Prostate gland (tissue), 2 donors: ENCODE data around the gene CCDC91. TPM values are rescaled to one million over a fixed set of nuclear protein-coding genes. Genes with fewer than 3 reads are reported as not detected.

Source experiments
- DNase-seq: peaks from one replicate; pipeline ENCODE4 v3.0.0-alpha.2; 2019; ENCODE audit warnings: low spot score
- H3K27ac ChIP-seq, 2 donors: fragments of 200-600 bp; sonication (generic); 2 replicates each; pipeline ENCODE4 v1.5.1; 2017 to 2019
- H3K27me3 ChIP-seq: fragments of 200-600 bp; sonication (generic); replicated peaks from 2 replicates; pipeline ENCODE4 v1.5.1; 2019; ENCODE audit not compliant: insufficient read depth
- H3K36me3 ChIP-seq, 2 donors: fragments of 200-600 bp; sonication (generic); 1 replicate in 1 of 2; 2 replicates in 1 of 2; pipeline versions ENCODE4 v1.5.1 to v1.8.1; 2017 to 2019
- H3K4me1 ChIP-seq: fragments of 200-600 bp; sonication (generic); replicated peaks from 2 replicates; pipeline ENCODE4 v1.5.1; 2019
- H3K4me3 ChIP-seq, 2 donors: fragments of 200-600 bp; sonication (generic); 2 replicates each; pipeline ENCODE4 v1.5.1; 2017 to 2019
- H3K9me3 ChIP-seq: fragments of 200-600 bp; sonication (generic); 2 replicates; pipeline ENCODE4 v1.5.1; 2017
- CTCF ChIP-seq, 4 experiments: fragments of 200-600 bp in 2 of 4; fragments of 450-650 bp in 2 of 4; sonication (generic) in 2 of 4; IDR thresholded peaks; 1 replicate in 3 of 4; 2 replicates in 1 of 4; pipeline ENCODE4 v1.5.1; 2016 to 2019; ENCODE audit warnings: antibody characterized with exemption in 4 of 4, mild to moderate bottlenecking in 2 of 4, moderate library complexity in 2 of 4
- POLR2A ChIP-seq: fragments of 450-650 bp; IDR thresholded peaks from one replicate; pipeline ENCODE4 v1.6.1; 2016; ENCODE audit warnings: antibody characterized with exemption, mild to moderate bottlenecking
- POLR2AphosphoS5 ChIP-seq: sonication (generic); formaldehyde crosslinking; IDR thresholded peaks from one replicate; pipeline ENCODE4 v1.6.1; 2017; ENCODE audit warnings: antibody characterized with exemption
- WGBS: methylation state at CpG from one replicate; pipeline ENCODE4 v1.1.5; 2018; 5-methylcytosine and 5-hydroxymethylcytosine counted together
- intact Hi-C: fragments of 100-400 bp; cut with DNase I; formaldehyde crosslinking; loops from one replicate; pipeline ENCODE4 v1.14.2; 2022
- total RNA-seq, 2 donors: library from RNA; depleted of rRNA; stranded (reverse); fragments of >200 nt; gene quantifications; one replicate each; pipeline ENCODE4 v1.1.0, GENCODE V29; 2016

CCDC91 gene
- total RNA-seq, 2 donors from 2014 or later: 25.3 to 42.4 TPM

- no peaks in the 10 kb centered on the region for H3K9me3 ChIP-seq
- DNase-seq: no peak
- no peaks in the 10 kb centered on the region for H3K27me3 ChIP-seq
- H3K27ac ChIP-seq: no peak overlapping the region
- H3K4me1 ChIP-seq: no peaks in the 10 kb centered on the region
- intact Hi-C loops: no loop called here
- no peaks in the 10 kb centered on the region for H3K36me3 ChIP-seq
- TF ChIP-seq POLR2AphosphoS5 (no peak), CTCF (IDR thresholded peaks at IDR 0.05) (no peak), POLR2A (no peak)
- no peak overlapping the region for H3K4me3 ChIP-seq
Measured at GRCh38 chr12:28234444-28234843, 44.2 kb downstream of the CCDC91 start.

- H3K27me3 ChIP-seq: no peaks in the 10 kb centered on the region
- DNase-seq: no peak
- no peak for TF ChIP-seq POLR2AphosphoS5
- no peak for TF ChIP-seq POLR2A
- TF ChIP-seq CTCF (IDR thresholded peaks at IDR 0.05): no peak
- no peaks in the 10 kb centered on the region for H3K4me1 ChIP-seq
- intact Hi-C loops: no loop called here
- no peak overlapping the region for H3K27ac ChIP-seq
- H3K9me3 ChIP-seq: no peaks in the 10 kb centered on the region
- no peaks in the 10 kb centered on the region for H3K36me3 ChIP-seq
- no peak overlapping the region for H3K4me3 ChIP-seq
- WGBS: 62% methylated on average over 1 of the region's 1 CpG
Measured at GRCh38 chr12:28235015-28235414, 44.8 kb downstream of the CCDC91 start.

- H3K4me3 ChIP-seq: no peak overlapping the region
- DNase-seq: no peak
- no peaks in the 10 kb centered on the region for H3K36me3 ChIP-seq
- intact Hi-C loops: no loop called here
- no peak overlapping the region for H3K27ac ChIP-seq
- H3K4me1 ChIP-seq: no peaks in the 10 kb centered on the region
- no peaks in the 10 kb centered on the region for H3K9me3 ChIP-seq
- no peaks in the 10 kb centered on the region for H3K27me3 ChIP-seq
- TF ChIP-seq CTCF (IDR thresholded peaks at IDR 0.05) (no peak), POLR2A (no peak), POLR2AphosphoS5 (no peak)
Measured at GRCh38 chr12:28235985-28236384, 45.7 kb downstream of the CCDC91 start.

GRCh38 chr12:28237423-28237822, 47.2 kb downstream of the CCDC91 start:
- H3K27ac ChIP-seq: no peak overlapping the region
- TF ChIP-seq POLR2AphosphoS5 (no peak), POLR2A (no peak), CTCF (IDR thresholded peaks at IDR 0.05) (no peak)

GRCh38 chr12:28239918-28240317, 49.7 kb downstream of the CCDC91 start:
- intact Hi-C loops: no loop called here
- 90% methylated on average over 3 of the region's 3 CpGs for WGBS
- no peaks in the 10 kb centered on the region for H3K36me3 ChIP-seq
- H3K27me3 ChIP-seq: no peaks in the 10 kb centered on the region
- H3K4me1 ChIP-seq: no peaks in the 10 kb centered on the region
- no peak overlapping the region for H3K27ac ChIP-seq
- H3K4me3 ChIP-seq: no peak overlapping the region
- H3K9me3 ChIP-seq: no peaks in the 10 kb centered on the region
- DNase-seq: no peak
- no peak for TF ChIP-seq POLR2A

More at GRCh38 chr12:28237423-28237822, 47.2 kb downstream of the CCDC91 start:
- DNase-seq: no peak
- Histone ChIP-seq H3K27me3 (no peaks in the 10 kb centered on the region), H3K9me3 (no peaks in the 10 kb centered on the region), H3K4me1 (no peaks in the 10 kb centered on the region), H3K4me3 (no peak overlapping the region), H3K36me3 (no peaks in the 10 kb centered on the region)
- intact Hi-C loops: no loop called here
